Measurements from ENCODE around the gene GAL. TPM values are rescaled to one million over a fixed set of nuclear protein-coding genes. Genes with fewer than 3 reads are reported as not detected.
A peak's percentile ranks its signal among the peaks of the same experiment; 100 is the strongest.

The GAL gene
- total RNA-seq, 4 donors from 2014 or later: 2.9 to 10.6 (median 4.7) TPM; not detected in 1

GRCh38 chr11:68664141-68664540 is 20.2 kb upstream of the GAL start:
- Histone ChIP-seq H3K27ac (no peak overlapping the region), H3K4me1 (peaks cover 0 to 5% (median 0%) of the 10 kb centered on the region in 3 donors), H3K27me3 (peaks cover 33% of the 10 kb centered on the region), H3K36me3 (no peaks in the 10 kb centered on the region), H3K9me3 (no peaks in the 10 kb centered on the region), H3K4me3 (no peak overlapping the region)
- TF ChIP-seq POLR2A (IDR thresholded peaks at IDR 0.05) (no peak), POLR2AphosphoS5 (IDR thresholded peaks at IDR 0.05) (no peak), EP300 (IDR thresholded peaks at IDR 0.05) (no peak)
- TF ChIP-seq, protein P1, sequence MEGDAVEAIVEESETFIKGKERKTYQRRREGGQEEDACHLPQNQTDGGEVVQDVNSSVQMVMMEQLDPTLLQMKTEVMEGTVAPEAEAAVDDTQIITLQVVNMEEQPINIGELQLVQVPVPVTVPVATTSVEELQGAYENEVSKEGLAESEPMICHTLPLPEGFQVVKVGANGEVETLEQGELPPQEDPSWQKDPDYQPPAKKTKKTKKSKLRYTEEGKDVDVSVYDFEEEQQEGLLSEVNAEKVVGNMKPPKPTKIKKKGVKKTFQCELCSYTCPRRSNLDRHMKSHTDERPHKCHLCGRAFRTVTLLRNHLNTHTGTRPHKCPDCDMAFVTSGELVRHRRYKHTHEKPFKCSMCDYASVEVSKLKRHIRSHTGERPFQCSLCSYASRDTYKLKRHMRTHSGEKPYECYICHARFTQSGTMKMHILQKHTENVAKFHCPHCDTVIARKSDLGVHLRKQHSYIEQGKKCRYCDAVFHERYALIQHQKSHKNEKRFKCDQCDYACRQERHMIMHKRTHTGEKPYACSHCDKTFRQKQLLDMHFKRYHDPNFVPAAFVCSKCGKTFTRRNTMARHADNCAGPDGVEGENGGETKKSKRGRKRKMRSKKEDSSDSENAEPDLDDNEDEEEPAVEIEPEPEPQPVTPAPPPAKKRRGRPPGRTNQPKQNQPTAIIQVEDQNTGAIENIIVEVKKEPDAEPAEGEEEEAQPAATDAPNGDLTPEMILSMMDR (IDR thresholded peaks at IDR 0.05): no peak
- WGBS, 2 donors (ENCODE audit: low coverage in 1 of 2): 87% methylated on average over 7 of the region's 9 CpGs; no CpG with 5 or more reads in 1 of the 2 donors
- no peak for ATAC-seq

- no peak for ATAC-seq
- TF ChIP-seq, protein P1 (IDR thresholded peaks at IDR 0.05): no peak
- TF ChIP-seq POLR2AphosphoS5 (IDR thresholded peaks at IDR 0.05): no peak
- Histone ChIP-seq H3K27me3 (peaks cover 38% of the 10 kb centered on the region), H3K27ac (no peak overlapping the region), H3K4me3 (no peak overlapping the region), H3K4me1 (no peaks in the 10 kb centered on the region), H3K36me3 (no peaks in the 10 kb centered on the region), H3K9me3 (no peaks in the 10 kb centered on the region)
- no CpG with 5 or more reads among the region's 7 CpGs for WGBS, 2 donors (ENCODE audit: low coverage in 1 of 2)
Observed at GRCh38 chr11:68664906-68665305, 19.4 kb upstream of the GAL start.

GRCh38 chr11:68665436-68665835 is 18.9 kb upstream of the GAL start:
- no peak overlapping the region for H3K27ac ChIP-seq
- TF ChIP-seq POLR2AphosphoS5 (IDR thresholded peaks at IDR 0.05) (no peak), EP300 (IDR thresholded peaks at IDR 0.05) (no peak), POLR2A (IDR thresholded peaks at IDR 0.05) (no peak)
- TF ChIP-seq, protein P1 (IDR thresholded peaks at IDR 0.05): no peak
- no peaks in the 10 kb centered on the region for H3K36me3 ChIP-seq
- ATAC-seq: no peak
- peaks cover 43% of the 10 kb centered on the region for H3K27me3 ChIP-seq
- H3K9me3 ChIP-seq: no peaks in the 10 kb centered on the region
- H3K4me3 ChIP-seq: no peak overlapping the region
- 77 to 79% methylated on average over 16 of the region's 16 CpGs for whole genome bisulfite sequencing, 2 donors (ENCODE audit: low coverage in 1 of 2)
- H3K4me1 ChIP-seq: no peaks in the 10 kb centered on the region

- no peak overlapping the region for H3K27ac ChIP-seq
- H3K27me3 ChIP-seq: peaks cover 44% of the 10 kb centered on the region
- WGBS, 2 donors (ENCODE audit: low coverage in 1 of 2): 40 to 48% methylated on average over 1 to 3 of the region's 15 CpGs
- H3K4me1 ChIP-seq: no peaks in the 10 kb centered on the region
- no peaks in the 10 kb centered on the region for H3K36me3 ChIP-seq
- peak; percentile 58 for ATAC-seq
- no peak for TF ChIP-seq POLR2AphosphoS5 (IDR thresholded peaks at IDR 0.05)
- no peak for TF ChIP-seq POLR2A (IDR thresholded peaks at IDR 0.05)
- TF ChIP-seq, protein P1 (IDR thresholded peaks at IDR 0.05): no peak
- TF ChIP-seq EP300 (IDR thresholded peaks at IDR 0.05): no peak
- no peak overlapping the region for H3K4me3 ChIP-seq
- H3K9me3 ChIP-seq: peaks cover 0 to 4% (median 0%) of the 10 kb centered on the region in 3 donors
Observed at GRCh38 chr11:68666849-68667248, 17.5 kb upstream of the GAL start.

All from gastroesophageal sphincter (tissue), 4 donors.